ENCODE results near the gene ATP11B.

ATP11B gene

DNA sequence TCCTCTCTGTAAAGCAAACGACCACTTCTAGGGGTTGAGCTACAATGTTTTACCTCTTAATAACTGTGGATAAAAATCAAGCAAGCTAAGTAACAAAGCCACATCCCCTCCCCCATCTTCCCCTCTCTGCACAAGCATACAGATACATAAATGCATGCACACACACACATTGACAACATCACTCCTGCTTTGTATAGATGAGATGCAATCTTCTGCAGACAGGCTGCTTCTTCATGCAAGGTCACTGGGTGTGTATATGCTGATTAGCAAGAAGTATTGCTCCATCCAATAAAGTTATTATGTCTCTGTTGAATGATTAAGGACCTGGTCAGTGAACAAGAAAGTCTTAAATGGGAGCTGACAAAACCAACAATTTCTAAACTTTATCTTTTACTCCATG is 8.8 kb upstream of the ATP11B start:
- H3K36me3 ChIP-seq (ENCODE audit: control insufficient read depth, insufficient read depth, low read length) = no peaks in the 10 kb centered on the region
- no peaks in the 10 kb centered on the region for H3K9me3 ChIP-seq (ENCODE audit: control insufficient read depth, insufficient read depth, low read length)
- peaks cover 2% of the 10 kb centered on the region for H3K27me3 ChIP-seq (ENCODE audit: control insufficient read depth, insufficient read depth, low read length)

DNA sequence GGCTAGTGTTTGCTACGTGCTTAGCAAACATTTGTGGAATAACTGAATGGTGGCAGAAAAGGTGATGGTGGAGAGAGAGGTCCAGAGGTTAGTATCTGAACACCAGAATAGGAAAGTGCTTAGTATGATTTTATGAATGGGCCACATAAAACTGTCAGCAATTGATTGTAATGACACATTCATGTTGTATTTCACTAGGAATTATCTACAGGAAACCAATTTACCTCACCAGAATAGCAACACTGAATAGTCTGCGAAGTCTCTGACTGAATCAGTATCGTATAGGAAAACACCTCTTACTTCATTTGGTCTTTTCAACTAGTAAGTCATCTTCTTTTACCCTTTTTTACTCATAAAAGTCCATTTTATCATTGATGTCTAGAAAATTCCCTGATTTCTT is 8.2 kb upstream of the ATP11B start:
- H3K4me1 ChIP-seq (ENCODE audit: control insufficient read depth, insufficient read depth, low read length) = no peaks in the 10 kb centered on the region
- H3K9me3 ChIP-seq (ENCODE audit: control insufficient read depth, insufficient read depth, low read length) = no peaks in the 10 kb centered on the region
- H3K27me3 ChIP-seq (ENCODE audit: control insufficient read depth, insufficient read depth, low read length) = peaks cover 2% of the 10 kb centered on the region
- no peaks in the 10 kb centered on the region for H3K36me3 ChIP-seq (ENCODE audit: control insufficient read depth, insufficient read depth, low read length)
- no peak overlapping the region for H3K9ac ChIP-seq (ENCODE audit: low read depth, low read length)
- H3K4me3 ChIP-seq (ENCODE audit: low read depth, low read length) = no peak overlapping the region

More for the DNA sequence above, 8.8 kb upstream of the ATP11B start:
- no peak overlapping the region for H3K9ac ChIP-seq (ENCODE audit: low read depth, low read length)
- H3K4me1 ChIP-seq (ENCODE audit: control insufficient read depth, insufficient read depth, low read length) = no peaks in the 10 kb centered on the region
- no peak overlapping the region for H3K4me3 ChIP-seq (ENCODE audit: low read depth, low read length)

DNA sequence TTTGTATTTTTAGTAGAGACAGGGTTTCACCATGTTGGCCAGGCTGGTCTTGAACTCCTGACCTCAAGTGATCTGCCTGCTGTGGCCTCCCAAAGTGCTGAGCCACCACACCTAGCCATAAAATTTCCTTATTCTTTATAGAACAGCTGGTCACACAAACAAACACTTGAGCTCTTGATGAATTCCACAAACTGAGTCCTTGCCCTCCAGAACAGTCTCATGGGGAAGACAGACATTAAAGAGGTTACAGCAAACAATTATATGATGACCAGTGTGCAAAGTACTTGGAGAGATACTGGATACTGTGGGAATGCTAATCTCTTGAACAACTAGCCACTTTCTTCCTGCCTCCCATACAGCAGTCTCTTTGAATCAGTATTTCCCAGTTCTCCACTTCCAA is 7.5 kb upstream of the ATP11B start:
- no peak overlapping the region for H3K4me3 ChIP-seq (ENCODE audit: low read depth, low read length)
- H3K27me3 ChIP-seq (ENCODE audit: control insufficient read depth, insufficient read depth, low read length) = peaks cover 2% of the 10 kb centered on the region
- H3K9me3 ChIP-seq (ENCODE audit: control insufficient read depth, insufficient read depth, low read length) = no peaks in the 10 kb centered on the region
- H3K4me1 ChIP-seq (ENCODE audit: control insufficient read depth, insufficient read depth, low read length) = no peaks in the 10 kb centered on the region
- H3K36me3 ChIP-seq (ENCODE audit: control insufficient read depth, insufficient read depth, low read length) = no peaks in the 10 kb centered on the region
- H3K9ac ChIP-seq (ENCODE audit: low read depth, low read length) = no peak overlapping the region

DNA sequence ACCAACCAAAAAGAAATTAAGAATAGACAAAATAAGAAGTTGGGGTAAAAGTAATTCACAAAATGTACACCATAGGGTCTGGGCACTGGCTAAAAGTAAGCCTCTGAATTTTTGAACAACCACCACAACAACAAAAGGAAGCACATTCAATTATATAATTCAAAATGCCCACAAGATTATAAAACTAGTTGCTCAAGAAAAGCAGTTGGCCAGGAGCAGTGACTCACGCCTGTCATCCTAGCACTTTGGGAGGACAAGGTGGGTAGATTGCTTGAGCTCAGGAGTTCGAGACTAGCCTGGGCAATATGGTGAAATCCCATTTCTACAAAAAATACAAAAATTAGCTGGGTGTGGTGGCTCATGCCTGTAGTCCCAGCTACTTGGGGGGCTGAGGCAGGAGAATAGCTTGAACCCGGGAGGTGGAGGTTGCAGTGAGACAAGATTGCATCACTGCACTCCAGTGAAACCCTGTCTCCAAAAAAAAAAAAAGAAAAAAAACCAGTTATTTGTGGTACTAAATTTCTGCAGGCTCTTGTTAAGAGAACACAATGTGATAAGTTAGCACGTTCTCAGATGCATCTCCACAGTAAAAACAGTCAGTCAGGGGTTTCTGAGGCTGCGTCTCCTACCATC is 6.6 kb upstream of the ATP11B start:
- H3K27me3 ChIP-seq (ENCODE audit: control insufficient read depth, insufficient read depth, low read length) = peaks cover 2% of the 10 kb centered on the region
- H3K4me1 ChIP-seq (ENCODE audit: control insufficient read depth, insufficient read depth, low read length) = no peaks in the 10 kb centered on the region
- no peaks in the 10 kb centered on the region for H3K36me3 ChIP-seq (ENCODE audit: control insufficient read depth, insufficient read depth, low read length)
- no peak overlapping the region for H3K9ac ChIP-seq (ENCODE audit: low read depth, low read length)
- H3K9me3 ChIP-seq (ENCODE audit: control insufficient read depth, insufficient read depth, low read length) = no peaks in the 10 kb centered on the region
- no peak overlapping the region for H3K4me3 ChIP-seq (ENCODE audit: low read depth, low read length)

DNA sequence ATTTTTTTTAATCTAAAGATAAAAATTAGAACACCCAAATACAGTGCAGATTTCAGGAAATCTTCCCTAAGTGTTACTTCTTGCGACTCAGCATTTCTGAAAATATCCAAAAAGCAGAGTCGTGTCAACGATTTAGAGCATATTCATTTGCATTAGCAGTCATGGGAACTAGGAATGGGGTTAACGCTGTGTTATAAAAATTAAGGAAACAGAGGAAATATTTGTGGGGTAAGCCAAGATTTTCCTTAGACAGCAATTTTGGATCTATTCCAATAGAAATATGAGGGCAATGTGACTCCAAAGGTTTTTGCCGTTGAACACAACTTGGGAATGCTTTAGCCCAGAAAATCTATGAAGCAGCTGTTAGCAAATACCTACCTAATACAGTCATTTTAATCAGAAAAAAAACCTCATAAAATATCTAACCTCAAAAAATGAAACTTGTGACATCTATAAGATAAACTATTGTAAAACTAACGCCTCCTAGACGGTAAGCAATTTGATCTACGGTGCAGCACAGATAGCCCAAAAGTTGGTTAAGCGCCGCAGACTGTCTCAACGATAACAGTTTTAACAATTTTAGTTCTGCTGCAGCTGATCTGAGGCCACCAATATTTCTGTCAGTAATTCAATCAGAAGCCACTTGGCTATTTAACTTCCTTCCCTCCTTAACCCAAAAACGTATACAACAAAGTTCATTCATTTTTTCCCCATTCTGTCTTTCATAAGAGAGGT is 5.8 kb upstream of the ATP11B start:
- Histone ChIP-seq H3K9ac (ENCODE audit: low read depth, low read length) (no peak overlapping the region), H3K9me3 (ENCODE audit: control insufficient read depth, insufficient read depth, low read length) (no peaks in the 10 kb centered on the region), H3K4me1 (ENCODE audit: control insufficient read depth, insufficient read depth, low read length) (no peaks in the 10 kb centered on the region), H3K36me3 (ENCODE audit: control insufficient read depth, insufficient read depth, low read length) (no peaks in the 10 kb centered on the region), H3K27me3 (ENCODE audit: control insufficient read depth, insufficient read depth, low read length) (peaks cover 2% of the 10 kb centered on the region), H3K4me3 (ENCODE audit: low read depth, low read length) (no peak overlapping the region)

DNA sequence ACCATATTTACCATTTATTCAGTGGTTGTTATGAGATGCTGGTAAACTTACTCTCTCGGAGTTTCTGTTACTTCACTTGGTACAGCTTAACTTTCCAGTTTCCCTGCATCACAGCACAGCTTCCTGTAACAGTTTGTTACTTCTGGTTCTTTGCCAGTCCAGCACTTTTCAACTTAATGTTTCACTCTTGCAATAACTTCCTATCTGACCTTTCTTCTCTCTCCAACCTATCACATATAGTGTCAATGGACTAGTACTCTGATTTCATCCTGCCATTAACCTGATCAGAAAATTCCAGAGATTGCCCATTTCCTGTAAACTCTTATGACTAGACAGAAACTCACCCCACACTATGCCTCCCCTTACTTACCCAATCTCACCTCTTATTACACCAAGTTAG is 3.9 kb upstream of the ATP11B start:
- H3K27me3 ChIP-seq (ENCODE audit: control insufficient read depth, insufficient read depth, low read length) = peaks cover 7% of the 10 kb centered on the region
- no peaks in the 10 kb centered on the region for H3K9me3 ChIP-seq (ENCODE audit: control insufficient read depth, insufficient read depth, low read length)
- no peak overlapping the region for H3K9ac ChIP-seq (ENCODE audit: low read depth, low read length)
- H3K4me3 ChIP-seq (ENCODE audit: low read depth, low read length) = no peak overlapping the region
- H3K36me3 ChIP-seq (ENCODE audit: control insufficient read depth, insufficient read depth, low read length) = no peaks in the 10 kb centered on the region
- no peaks in the 10 kb centered on the region for H3K4me1 ChIP-seq (ENCODE audit: control insufficient read depth, insufficient read depth, low read length)

DNA sequence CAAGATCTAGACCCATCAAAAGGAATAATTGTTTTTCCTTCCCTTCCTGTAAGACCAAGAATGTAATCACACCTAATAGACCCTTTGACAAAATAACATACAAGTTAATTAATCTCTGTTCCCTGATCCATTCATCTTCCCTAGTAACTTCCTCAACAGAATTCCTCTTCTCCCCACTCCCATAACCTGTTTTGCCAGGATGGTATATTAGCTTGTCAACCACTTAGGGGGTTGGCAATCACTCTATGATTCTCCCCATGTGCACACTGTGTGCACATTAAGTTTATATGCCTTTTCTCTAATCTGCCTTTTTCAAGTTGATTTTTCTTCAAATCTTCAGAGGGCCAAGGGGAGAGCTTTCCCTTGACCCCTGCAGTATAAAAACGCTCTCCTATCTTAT is 2.7 kb upstream of the ATP11B start:
- H3K9ac ChIP-seq (ENCODE audit: low read depth, low read length) = no peak overlapping the region
- H3K4me3 ChIP-seq (ENCODE audit: low read depth, low read length) = no peak overlapping the region
- H3K36me3 ChIP-seq (ENCODE audit: control insufficient read depth, insufficient read depth, low read length) = no peaks in the 10 kb centered on the region
- peaks cover 19% of the 10 kb centered on the region for H3K27me3 ChIP-seq (ENCODE audit: control insufficient read depth, insufficient read depth, low read length)
- H3K4me1 ChIP-seq (ENCODE audit: control insufficient read depth, insufficient read depth, low read length) = no peaks in the 10 kb centered on the region
- no peaks in the 10 kb centered on the region for H3K9me3 ChIP-seq (ENCODE audit: control insufficient read depth, insufficient read depth, low read length)

DNA sequence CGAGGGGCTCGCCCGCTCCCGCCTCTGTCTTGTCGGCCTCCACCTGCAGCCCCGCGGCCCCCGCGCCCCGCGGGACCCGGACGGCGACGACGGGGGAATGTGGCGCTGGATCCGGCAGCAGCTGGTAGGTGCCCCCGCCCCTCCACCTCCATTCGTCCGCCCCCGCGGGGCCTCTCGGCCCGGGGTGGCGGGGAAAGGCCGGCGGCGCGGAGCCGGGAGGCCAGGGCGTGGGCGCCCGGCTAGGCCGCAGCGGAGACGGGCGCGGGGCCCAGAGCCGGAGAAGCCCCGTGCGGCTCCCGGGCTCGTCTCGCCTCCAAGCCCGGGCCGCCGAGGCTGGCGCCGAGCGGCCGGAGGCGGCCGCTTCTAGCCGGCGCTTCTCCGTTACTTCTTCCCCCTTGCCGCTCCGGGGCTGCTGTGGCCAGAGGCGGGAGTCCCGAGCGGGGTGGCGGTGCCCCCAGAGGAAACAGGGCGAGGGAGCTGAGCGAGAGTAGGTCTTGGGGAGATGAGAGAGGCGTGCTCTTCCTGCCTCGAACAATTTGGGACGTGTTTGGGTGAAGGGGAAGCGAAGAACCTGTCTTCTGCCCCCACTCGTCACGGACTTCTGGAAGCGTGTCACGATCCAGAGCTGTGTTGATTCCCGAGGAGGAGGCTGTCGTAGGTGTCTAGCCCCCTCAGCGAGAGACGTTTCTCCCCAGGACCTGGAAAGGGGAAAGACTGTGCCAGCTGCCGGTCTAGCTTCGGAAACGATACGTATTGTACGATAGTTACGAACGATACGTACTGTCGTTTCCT is 555 bp downstream of the ATP11B start:
- Histone ChIP-seq H3K4me1 (ENCODE audit: control insufficient read depth, insufficient read depth, low read length) (no peaks in the 10 kb centered on the region), H3K9me3 (ENCODE audit: control insufficient read depth, insufficient read depth, low read length) (no peaks in the 10 kb centered on the region), H3K36me3 (ENCODE audit: control insufficient read depth, insufficient read depth, low read length) (no peaks in the 10 kb centered on the region), H3K4me3 (ENCODE audit: low read depth, low read length) (peak overlapping the region; percentile 95), H3K9ac (ENCODE audit: low read depth, low read length) (peak overlapping the region; percentile 67), H3K27me3 (ENCODE audit: control insufficient read depth, insufficient read depth, low read length) (peaks cover 20% of the 10 kb centered on the region)

DNA sequence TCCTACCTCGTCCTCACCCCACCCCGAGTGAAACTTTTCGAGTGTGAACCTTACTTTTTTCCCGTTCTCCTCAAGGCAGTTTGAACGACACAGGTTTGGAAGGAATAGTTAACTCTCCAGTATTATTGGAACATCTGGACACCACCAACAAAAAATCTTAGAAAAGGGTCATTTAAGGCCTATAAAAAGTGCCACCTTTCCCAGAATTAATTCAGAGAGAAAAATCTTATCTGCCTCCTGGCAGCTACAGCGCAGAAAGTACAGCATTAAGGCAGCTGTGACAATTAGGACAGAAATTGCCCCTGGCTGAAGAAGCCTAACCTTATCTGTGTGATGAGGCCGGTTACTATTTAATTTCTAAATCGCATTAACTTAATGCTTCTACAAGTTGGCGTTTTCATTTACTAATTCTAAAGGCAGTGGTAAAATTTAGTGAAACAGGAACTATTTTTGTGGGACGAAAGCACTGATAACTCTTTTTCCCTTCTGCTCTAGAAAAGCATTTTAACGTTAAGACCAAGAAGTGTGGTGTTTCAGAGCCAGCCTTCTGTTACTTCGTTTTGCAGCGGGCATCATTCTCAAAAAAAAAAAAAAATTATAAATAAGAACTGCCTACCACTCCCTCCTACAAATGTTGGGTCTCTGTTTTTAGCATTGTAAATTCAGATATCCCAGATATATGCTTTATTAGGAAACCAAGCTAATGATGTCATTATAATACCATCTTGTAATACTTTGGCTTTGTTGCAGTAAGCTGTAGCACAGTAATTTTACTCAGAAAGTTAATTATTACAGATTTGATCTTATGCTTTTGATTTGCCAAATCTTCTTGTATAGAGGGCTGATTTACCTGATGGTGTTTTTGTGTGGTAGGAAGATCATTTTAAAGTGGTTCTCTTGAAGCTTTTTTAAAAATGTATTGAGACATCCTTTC is 1.4 kb downstream of the ATP11B start:
- Histone ChIP-seq H3K27me3 (ENCODE audit: control insufficient read depth, insufficient read depth, low read length) (peaks cover 20% of the 10 kb centered on the region), H3K4me3 (ENCODE audit: low read depth, low read length) (peak overlapping the region; percentile 95), H3K9me3 (ENCODE audit: control insufficient read depth, insufficient read depth, low read length) (no peaks in the 10 kb centered on the region), H3K36me3 (ENCODE audit: control insufficient read depth, insufficient read depth, low read length) (no peaks in the 10 kb centered on the region), H3K9ac (ENCODE audit: low read depth, low read length) (no peak overlapping the region), H3K4me1 (ENCODE audit: control insufficient read depth, insufficient read depth, low read length) (no peaks in the 10 kb centered on the region)

DNA sequence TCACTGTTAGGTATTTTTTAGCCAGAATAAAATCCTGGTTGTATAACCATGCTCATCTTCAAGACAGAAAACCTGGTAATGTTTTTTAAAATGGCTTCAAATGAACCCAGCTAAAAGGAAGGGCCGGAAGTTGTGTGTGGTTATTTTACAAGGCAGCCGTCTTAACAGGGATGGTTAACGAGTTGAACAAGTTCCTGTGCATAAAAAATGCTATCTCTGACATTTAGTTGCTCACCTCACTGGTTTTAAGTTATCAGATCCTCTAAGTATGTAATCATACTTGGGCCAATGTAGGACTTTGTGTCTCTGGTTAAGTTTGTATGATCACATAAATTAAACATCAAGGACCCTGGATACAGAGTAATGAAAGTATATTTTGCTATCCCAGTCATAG is 2.1 kb downstream of the ATP11B start:
- no peaks in the 10 kb centered on the region for H3K4me1 ChIP-seq (ENCODE audit: control insufficient read depth, insufficient read depth, low read length)
- peaks cover 20% of the 10 kb centered on the region for H3K27me3 ChIP-seq (ENCODE audit: control insufficient read depth, insufficient read depth, low read length)
- no peaks in the 10 kb centered on the region for H3K36me3 ChIP-seq (ENCODE audit: control insufficient read depth, insufficient read depth, low read length)
- no peaks in the 10 kb centered on the region for H3K9me3 ChIP-seq (ENCODE audit: control insufficient read depth, insufficient read depth, low read length)
- no peak overlapping the region for H3K4me3 ChIP-seq (ENCODE audit: low read depth, low read length)
- H3K9ac ChIP-seq (ENCODE audit: low read depth, low read length) = no peak overlapping the region

DNA sequence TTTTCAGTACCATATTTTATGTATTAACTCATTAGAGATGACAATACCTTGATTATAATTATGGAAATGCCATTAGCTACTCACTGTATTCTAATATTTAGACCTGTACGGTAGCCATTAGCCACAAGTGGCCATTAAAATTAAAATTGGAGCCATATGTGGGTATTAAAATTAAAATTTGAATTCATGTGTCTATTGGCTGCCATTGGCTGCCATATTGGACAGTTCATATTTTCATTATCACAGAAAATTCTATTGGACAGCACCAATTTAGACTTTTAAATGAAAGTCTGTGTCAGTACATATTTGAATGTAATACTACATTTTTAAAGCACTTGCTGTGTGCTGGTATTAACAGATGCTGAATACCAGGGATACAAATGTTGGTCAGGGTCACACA is 3.0 kb downstream of the ATP11B start:
- no peak overlapping the region for H3K4me3 ChIP-seq (ENCODE audit: low read depth, low read length)
- H3K36me3 ChIP-seq (ENCODE audit: control insufficient read depth, insufficient read depth, low read length) = no peaks in the 10 kb centered on the region
- no peaks in the 10 kb centered on the region for H3K4me1 ChIP-seq (ENCODE audit: control insufficient read depth, insufficient read depth, low read length)
- H3K9ac ChIP-seq (ENCODE audit: low read depth, low read length) = no peak overlapping the region
- peaks cover 20% of the 10 kb centered on the region for H3K27me3 ChIP-seq (ENCODE audit: control insufficient read depth, insufficient read depth, low read length)
- H3K9me3 ChIP-seq (ENCODE audit: control insufficient read depth, insufficient read depth, low read length) = no peaks in the 10 kb centered on the region
